ENCODE results near the gene NPY.
"Not testable (repeated sequence)": the region's sequence is repeated elsewhere in the genome, so short reads cannot be mapped to it uniquely, and the experiment has no call there.

Gene NPY

GRCh38 chr7:24283897-24284698 lies at the start of gene NPY:
Gene NPY, plus strand, starts transcription at chr7:24284190. Its CDS starts 1,051 bp downstream, at chr7:24285241.
- in situ Hi-C loops (cut with HindIII; ENCODE audit: low sequenced_read_pairs): no loop called here

DNA sequence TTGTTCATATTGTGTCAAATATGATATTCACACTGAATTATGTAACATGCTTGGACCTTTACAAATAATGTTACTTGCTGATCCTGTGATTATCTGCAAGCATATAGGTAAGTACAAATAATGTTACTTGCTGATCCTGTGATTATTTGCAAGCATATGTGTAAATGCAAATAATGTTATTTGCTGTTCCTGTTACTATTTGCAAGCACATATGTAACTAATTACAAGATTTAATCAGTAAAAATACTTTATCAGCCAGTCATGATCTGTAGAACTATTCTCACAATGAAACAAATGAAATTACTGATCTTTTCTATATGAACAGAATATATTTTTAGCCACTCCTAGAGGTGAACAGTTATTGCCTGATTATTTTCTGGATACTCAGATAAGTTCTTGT lies 44.7 kb upstream of the NPY start:
- in situ Hi-C loops (cut with HindIII; ENCODE audit: low sequenced_read_pairs): no loop called here

DNA sequence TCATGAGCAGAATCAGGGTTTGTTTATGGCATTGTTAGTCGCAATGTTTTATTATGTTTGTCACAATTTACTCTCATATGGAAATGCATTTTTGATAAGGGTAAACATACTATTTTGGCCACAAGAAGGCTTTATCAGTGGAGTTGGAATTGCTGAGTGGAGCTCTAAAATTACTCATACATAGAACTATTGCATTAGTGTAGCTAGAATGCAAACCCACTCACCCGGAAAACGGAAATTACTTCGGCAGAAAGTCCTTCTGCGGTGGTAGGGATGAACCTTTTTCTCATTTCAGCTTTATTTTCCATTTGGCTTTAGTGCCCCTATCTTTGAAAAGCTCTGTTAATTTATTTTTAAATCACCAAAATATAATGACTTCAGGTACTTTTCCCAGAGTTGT lies 42.8 kb upstream of the NPY start:
- in situ Hi-C loops (cut with HindIII; ENCODE audit: low sequenced_read_pairs): no loop called here

- in situ Hi-C loops (cut with HindIII; ENCODE audit: low sequenced_read_pairs): no loop called here
These were observed 39.4 kb upstream of the NPY start for GRCh38 chr7:24244554-24244953.

DNA sequence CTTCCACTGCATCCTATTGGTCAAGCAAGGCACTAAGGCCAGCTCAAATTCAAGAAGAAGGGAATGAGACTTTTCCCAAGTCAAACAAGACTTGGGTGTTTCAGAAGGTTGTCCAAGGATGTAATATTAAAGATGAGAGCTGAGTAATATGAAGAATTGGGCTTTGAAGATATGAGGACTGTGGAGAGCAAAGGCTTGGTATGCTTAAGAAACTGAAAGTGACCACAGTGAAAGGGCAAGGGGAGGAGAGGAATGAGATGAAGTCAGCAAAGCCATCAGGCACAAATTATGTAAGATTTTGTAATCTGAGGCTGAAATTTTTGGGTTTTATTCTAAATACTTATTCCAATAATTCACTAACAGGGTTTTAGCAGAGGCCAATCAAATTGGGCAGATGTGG lies 38.6 kb upstream of the NPY start:
- in situ Hi-C loops (cut with HindIII; ENCODE audit: low sequenced_read_pairs): no loop called here

DNA sequence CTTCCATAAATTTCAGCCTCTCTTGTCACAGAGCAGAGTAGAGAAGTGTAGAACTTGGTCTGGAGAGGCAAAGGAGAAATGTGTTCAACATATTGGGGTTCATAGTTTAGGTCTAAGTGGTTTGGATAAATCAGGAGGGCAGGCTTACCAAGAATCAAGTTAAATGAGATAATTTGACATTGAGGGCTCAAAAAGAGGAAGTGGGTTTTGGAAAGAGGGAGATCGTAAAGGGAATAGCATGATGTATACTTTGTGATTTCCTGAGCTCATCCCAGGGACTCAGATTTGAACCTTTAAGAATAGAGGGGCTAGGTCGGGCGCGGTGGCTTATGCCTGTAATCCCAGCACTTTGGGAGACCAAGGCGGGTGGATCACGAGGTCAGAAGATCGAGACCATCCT lies 34.7 kb upstream of the NPY start:
- in situ Hi-C loops (cut with HindIII; ENCODE audit: low sequenced_read_pairs): no loop called here

DNA sequence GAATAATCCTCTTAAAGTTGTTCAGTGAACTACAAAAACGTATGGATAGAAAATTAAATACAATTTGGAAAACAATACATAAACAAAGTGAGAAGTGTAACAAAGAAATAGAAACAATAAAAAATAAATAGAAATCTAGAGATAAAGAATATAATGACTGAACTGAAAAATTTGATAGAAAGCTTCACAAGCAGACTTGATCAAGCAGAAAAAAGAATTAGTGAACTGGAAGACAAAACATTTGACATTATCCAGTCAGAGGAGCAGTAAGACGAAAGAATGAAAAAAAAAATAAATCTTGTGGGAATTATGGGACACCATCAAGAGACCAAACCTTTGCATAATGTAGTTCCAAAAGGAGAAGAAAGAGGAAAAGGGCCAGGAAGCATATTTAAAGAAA lies 32.4 kb upstream of the NPY start:
- in situ Hi-C loops (cut with HindIII; ENCODE audit: low sequenced_read_pairs): no loop called here

DNA sequence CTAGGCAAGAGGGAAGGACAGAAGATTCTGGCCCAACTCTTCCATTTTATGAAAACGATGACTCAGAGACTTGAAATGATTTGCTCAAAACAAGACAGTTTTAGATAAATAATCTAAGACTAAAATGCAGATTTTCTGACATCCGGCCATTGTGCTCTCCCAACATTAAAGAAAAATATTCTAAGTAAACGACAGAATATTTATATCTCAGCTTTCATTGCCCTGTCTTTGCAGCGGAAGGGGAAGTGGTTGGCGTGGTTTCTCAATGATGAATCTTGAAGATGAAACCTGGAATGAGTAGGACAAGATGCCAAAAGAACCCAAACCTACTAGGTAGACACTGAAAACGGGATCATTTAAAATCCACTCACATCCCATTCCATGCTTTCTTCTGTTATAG lies 28.9 kb upstream of the NPY start:
- in situ Hi-C loops (cut with HindIII; ENCODE audit: low sequenced_read_pairs): no loop called here

- in situ Hi-C loops (cut with HindIII; ENCODE audit: low sequenced_read_pairs): not testable (repeated sequence)
These were observed 25.7 kb upstream of the NPY start for GRCh38 chr7:24258324-24258723.

- in situ Hi-C loops (cut with HindIII; ENCODE audit: low sequenced_read_pairs): no loop called here
These were observed 12.1 kb upstream of the NPY start for GRCh38 chr7:24271938-24272337.

DNA sequence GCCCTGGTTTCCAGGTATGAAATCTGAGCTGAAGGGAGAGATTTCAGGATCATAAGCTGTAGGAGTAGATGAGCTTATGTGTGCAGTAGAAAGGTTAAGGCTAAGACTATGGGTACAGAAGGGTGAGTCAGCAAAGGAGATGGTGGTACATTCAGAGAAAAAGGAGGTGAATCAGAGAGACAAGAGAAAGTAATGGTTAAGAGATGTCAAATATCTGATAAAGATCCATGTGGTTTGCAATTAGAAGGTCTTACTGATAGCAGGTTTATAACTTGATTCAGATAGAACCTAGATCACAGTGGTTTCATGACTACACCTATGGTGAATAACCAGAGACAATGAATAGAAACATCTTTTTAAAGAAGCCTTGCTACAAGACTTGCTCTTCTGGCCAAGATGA lies 4.5 kb upstream of the NPY start:
- in situ Hi-C loops (cut with HindIII; ENCODE audit: low sequenced_read_pairs): no loop called here

DNA sequence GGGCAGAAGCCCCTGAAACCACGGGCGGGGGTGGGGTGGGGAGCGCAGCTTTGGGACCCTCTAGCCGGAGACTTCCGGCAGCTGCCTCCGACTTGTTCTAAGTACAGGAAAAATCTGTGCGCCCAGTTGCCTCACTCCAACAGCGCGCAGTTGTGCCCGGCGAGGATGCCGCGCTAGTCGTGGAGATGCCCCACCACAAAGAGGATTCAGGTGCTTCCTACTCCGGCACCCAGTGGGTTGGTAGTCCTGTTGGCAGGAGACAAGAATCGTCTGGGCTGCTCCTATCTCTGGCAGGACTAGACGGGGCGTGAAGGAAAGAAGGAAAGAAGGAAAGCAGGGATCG lies 465 bp upstream of the NPY start:
- in situ Hi-C loops (cut with HindIII; ENCODE audit: low sequenced_read_pairs): no loop called here

- in situ Hi-C loops (cut with HindIII; ENCODE audit: low sequenced_read_pairs): no loop called here
These were observed 913 bp downstream of the NPY start for GRCh38 chr7:24284699-24285506.

GRCh38 chr7:24290004-24290641 lies 6.1 kb downstream of the NPY start:
- in situ Hi-C loops (cut with HindIII; ENCODE audit: low sequenced_read_pairs): no loop called here

DNA sequence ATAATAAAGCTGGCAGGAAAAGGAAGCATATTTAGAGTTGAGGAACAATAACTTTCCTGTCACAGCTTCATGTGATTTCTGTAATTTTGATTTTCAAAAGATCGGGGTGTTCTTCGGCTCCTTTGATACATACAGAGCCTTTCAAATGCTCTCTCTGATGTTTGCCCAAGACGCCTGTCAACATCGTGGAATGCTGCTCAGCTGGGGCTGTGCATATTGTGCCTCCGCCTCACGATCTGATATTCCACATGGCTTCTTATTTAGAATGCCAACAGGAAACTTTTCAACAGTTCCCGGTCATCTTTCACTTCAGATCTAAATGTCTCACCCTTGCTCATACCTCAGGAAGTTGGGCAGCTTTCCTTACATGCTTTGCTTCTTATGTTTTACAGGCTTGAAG lies 7.3 kb downstream of the NPY start:
- in situ Hi-C loops (cut with HindIII; ENCODE audit: low sequenced_read_pairs): no loop called here

GRCh38 chr7:24297362-24297761 lies 13.4 kb downstream of the NPY start:
- in situ Hi-C loops (cut with HindIII; ENCODE audit: low sequenced_read_pairs): no loop called here

DNA sequence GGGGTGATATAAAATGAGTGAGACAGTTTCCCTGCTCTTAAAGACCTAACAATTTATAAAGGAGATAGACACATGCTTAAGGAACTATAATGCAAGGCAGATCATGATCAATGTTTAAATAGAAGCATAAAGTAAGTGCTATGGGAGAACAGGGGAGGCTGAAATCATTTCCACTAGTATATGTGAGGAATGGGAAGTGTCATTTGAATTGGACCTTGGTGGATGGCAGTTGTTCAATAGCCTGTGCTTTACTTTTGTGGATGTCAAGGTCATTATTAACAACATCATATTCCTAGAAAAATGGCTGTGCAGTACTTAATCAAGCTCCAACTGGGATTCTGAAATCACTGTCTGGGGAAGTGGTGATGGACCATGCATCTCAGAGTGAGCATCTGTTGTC lies 14.7 kb downstream of the NPY start:
- in situ Hi-C loops (cut with HindIII; ENCODE audit: low sequenced_read_pairs): no loop called here

GRCh38 chr7:24299192-24299591 lies 15.2 kb downstream of the NPY start:
- in situ Hi-C loops (cut with HindIII; ENCODE audit: low sequenced_read_pairs): no loop called here

GRCh38 chr7:24301703-24302102 lies 17.7 kb downstream of the NPY start:
- in situ Hi-C loops (cut with HindIII; ENCODE audit: low sequenced_read_pairs): no loop called here

GRCh38 chr7:24304494-24305095 lies 20.6 kb downstream of the NPY start:
- in situ Hi-C loops (cut with HindIII; ENCODE audit: low sequenced_read_pairs): no loop called here

DNA sequence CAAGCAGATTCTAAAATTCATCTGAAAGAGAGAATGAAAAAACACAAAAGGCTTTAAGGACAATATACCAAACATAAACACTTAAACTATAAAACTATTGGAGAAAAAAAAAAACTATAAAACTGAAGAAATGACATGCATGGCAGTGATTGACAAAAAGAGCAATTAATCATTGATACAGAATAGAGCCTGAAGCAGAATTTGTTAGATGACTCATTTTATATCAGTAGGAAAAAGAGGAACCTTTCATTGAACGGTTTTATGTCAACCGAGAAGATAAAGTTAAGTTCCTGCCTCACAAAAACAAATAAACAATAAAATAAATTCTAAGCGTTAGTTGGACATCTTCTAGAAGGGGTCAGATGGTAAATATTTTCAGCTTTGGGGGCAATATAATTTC lies 23.3 kb downstream of the NPY start:
- in situ Hi-C loops (cut with HindIII; ENCODE audit: low sequenced_read_pairs): no loop called here

DNA sequence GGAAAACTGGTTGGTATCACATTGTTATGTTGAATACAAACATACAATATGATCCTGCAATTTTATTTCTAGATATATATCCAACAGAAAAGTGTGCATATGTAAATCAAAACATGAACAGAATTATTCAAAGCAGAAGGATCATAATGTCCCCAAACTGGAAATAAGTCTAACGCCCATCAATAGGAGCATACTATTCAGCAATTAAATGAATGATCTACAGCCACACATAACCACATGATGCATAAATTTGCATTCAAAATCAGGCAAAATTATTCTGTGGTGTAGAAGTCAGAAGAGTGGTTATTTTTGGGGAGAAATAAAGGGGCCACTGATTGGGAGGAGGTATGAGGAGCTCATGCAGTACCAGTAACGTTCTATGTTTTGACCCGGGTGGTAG lies 28.6 kb downstream of the NPY start:
- in situ Hi-C loops (cut with HindIII; ENCODE audit: low sequenced_read_pairs): no loop called here

Measured in endothelial cell of hepatic sinusoid (primary cell).